ENCODE data around the gene OR2B3. TPM values are rescaled to one million over a fixed set of nuclear protein-coding genes. Genes with fewer than 3 reads are reported as not detected.

Gene OR2B3
- total RNA-seq, 1 experiment from 2014 or later, result not detected

DNA sequence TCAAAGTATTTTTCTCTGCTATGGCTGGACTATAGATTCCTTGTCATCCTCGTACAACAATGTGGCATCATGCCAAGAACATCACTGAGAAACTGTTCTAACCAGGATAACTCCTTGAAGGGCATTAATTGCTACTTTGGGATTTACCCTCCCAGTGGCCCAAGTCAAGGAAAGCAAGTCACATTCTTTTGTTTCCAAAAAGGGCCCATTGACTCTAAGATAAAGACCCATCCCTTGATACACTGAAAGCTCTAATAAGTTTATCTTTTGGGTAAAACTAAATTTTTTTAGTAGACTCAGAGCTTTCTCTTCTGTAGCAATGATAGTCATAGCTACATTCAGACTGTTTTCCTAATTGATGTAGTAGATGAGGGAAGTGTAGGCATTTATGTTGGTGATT is 20.6 kb upstream of the OR2B3 start, which contains the start of gene OR2J3:
Gene OR2J3, plus strand, starts transcription at position 301 of the 400 bp plus-strand sequence. CDS start 3,833 bp downstream, outside the sequence.
- H3K9me3 ChIP-seq, result no peaks in the 10 kb centered on the region
- H3K27ac Mint-ChIP-seq (ENCODE audit: unreplicated experiment), result no peak within 1 kb of the TSS
- H3K4me1 ChIP-seq, result no peaks in the 10 kb centered on the region
- no TSS peak for BruUV-seq (replicated peaks)
- H3K9me3 Mint-ChIP-seq (ENCODE audit: unreplicated experiment), result no peaks in the 10 kb centered on the region
- TF ChIP-seq, protein P1, sequence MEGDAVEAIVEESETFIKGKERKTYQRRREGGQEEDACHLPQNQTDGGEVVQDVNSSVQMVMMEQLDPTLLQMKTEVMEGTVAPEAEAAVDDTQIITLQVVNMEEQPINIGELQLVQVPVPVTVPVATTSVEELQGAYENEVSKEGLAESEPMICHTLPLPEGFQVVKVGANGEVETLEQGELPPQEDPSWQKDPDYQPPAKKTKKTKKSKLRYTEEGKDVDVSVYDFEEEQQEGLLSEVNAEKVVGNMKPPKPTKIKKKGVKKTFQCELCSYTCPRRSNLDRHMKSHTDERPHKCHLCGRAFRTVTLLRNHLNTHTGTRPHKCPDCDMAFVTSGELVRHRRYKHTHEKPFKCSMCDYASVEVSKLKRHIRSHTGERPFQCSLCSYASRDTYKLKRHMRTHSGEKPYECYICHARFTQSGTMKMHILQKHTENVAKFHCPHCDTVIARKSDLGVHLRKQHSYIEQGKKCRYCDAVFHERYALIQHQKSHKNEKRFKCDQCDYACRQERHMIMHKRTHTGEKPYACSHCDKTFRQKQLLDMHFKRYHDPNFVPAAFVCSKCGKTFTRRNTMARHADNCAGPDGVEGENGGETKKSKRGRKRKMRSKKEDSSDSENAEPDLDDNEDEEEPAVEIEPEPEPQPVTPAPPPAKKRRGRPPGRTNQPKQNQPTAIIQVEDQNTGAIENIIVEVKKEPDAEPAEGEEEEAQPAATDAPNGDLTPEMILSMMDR (IDR thresholded peaks at IDR 0.05; ENCODE audit: insufficient read depth in 1 of 2, low read depth in 1 of 2, low read length in 1 of 2, severe bottlenecking in 1 of 2, unreplicated experiment in 1 of 2), result no peak
- ChIA-PET POLR2A (no interaction called here), CTCF (no interaction called here)
- H3K4me3 ChIP-seq (ENCODE audit: low read depth, low read length), result no peak within 1 kb of the TSS
- DNase-seq, result no peak
- H3K27me3 Mint-ChIP-seq (ENCODE audit: insufficient read depth, unreplicated experiment), result peaks cover 3% of the 10 kb centered on the region
- H3K4me1 Mint-ChIP-seq (ENCODE audit: low read depth, unreplicated experiment), result no peaks in the 10 kb centered on the region
- H3K36me3 Mint-ChIP-seq (ENCODE audit: insufficient read depth, unreplicated experiment), result no peaks in the 10 kb centered on the region
- no peak within 1 kb of the TSS for H3K4me3 Mint-ChIP-seq (ENCODE audit: unreplicated experiment)
- H3K27me3 ChIP-seq (replicated peaks; ENCODE audit: control insufficient read depth, insufficient read depth, low read length), result no peaks in the 10 kb centered on the region
- intact Hi-C loops (cut with micrococcal nuclease; ENCODE audit: unreplicated experiment), result no loop called here
- H3K36me3 ChIP-seq (ENCODE audit: control insufficient read depth, insufficient read depth, low read length), result no peaks in the 10 kb centered on the region

DNA sequence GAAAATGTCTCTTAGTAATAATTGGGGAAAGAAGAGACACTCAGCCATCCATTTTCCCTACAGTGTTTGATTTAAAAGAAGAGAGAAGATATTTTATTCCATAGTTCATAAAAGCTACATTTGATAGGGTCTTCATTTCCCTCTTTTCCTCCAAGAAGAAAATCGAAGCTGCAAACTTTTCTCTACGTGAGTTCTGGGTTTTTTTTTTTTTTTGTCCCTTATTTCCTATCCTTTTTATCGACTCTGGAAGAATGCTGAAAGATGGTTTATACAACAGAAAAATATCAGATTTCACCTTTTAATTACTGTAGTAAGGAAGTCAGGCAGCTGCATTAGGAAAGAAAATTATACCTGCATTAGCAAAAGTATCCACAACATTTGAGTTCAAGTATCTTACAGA is 12.1 kb upstream of the OR2B3 start, which contains the start of gene OR2J1:
Gene OR2J1, plus strand, starts transcription at position 301 of the 400 bp plus-strand sequence. CDS start 1,453 bp downstream, outside the sequence.
- H3K4me3 Mint-ChIP-seq (ENCODE audit: unreplicated experiment), result no peak within 1 kb of the TSS

DNA sequence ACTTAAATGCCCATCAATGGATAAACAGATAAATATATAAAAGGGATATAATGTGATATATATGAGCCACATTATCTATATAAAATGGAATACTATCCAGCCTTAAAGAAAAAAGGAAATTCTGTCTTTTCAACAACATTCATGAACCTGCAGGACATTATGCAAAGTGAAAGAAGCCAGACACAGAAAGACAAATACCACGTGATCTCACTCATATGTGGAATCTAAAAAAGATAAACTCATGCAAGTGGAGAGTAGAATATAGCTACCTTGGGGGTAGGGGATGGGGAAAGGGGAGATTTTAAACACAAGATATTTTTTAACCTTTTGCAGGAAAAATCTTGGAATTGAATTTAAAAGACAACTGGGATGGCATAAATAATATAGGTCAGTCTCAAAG is 10.7 kb upstream of the OR2B3 start:
- Histone ChIP-seq H3K27me3 (replicated peaks; ENCODE audit: control insufficient read depth, insufficient read depth, low read length) (no peaks in the 10 kb centered on the region), H3K36me3 (ENCODE audit: control insufficient read depth, insufficient read depth, low read length) (no peaks in the 10 kb centered on the region), H3K4me1 (no peaks in the 10 kb centered on the region), H3K9me3 (no peaks in the 10 kb centered on the region), H3K4me3 (ENCODE audit: low read depth, low read length) (no peak overlapping the region)
- POLR2A ChIA-PET, result no interaction called here
- peaks cover 9% of the 10 kb centered on the region for H3K27me3 Mint-ChIP-seq (ENCODE audit: insufficient read depth, unreplicated experiment)
- CTCF ChIA-PET, result no interaction called here
- H3K4me3 Mint-ChIP-seq (ENCODE audit: unreplicated experiment), result no peak overlapping the region
- no peaks in the 10 kb centered on the region for H3K9me3 Mint-ChIP-seq (ENCODE audit: unreplicated experiment)
- no peak for DNase-seq
- H3K27ac Mint-ChIP-seq (ENCODE audit: unreplicated experiment), result no peak overlapping the region
- intact Hi-C loops (cut with micrococcal nuclease; ENCODE audit: unreplicated experiment), result no loop called here
- TF ChIP-seq, protein P1 (IDR thresholded peaks at IDR 0.05; ENCODE audit: insufficient read depth in 1 of 2, low read depth in 1 of 2, low read length in 1 of 2, severe bottlenecking in 1 of 2, unreplicated experiment in 1 of 2), result no peak
- no TSS peak for BruUV-seq (replicated peaks)
- H3K36me3 Mint-ChIP-seq (ENCODE audit: insufficient read depth, unreplicated experiment), result no peaks in the 10 kb centered on the region
- H3K4me1 Mint-ChIP-seq (ENCODE audit: low read depth, unreplicated experiment), result no peaks in the 10 kb centered on the region

More for the DNA sequence above, 12.1 kb upstream of the OR2B3 start, which contains the start of gene OR2J1:
- Mint-ChIP-seq H3K27ac (ENCODE audit: unreplicated experiment) (no peak within 1 kb of the TSS), H3K36me3 (ENCODE audit: insufficient read depth, unreplicated experiment) (no peaks in the 10 kb centered on the region), H3K9me3 (ENCODE audit: unreplicated experiment) (no peaks in the 10 kb centered on the region), H3K4me1 (ENCODE audit: low read depth, unreplicated experiment) (no peaks in the 10 kb centered on the region), H3K27me3 (ENCODE audit: insufficient read depth, unreplicated experiment) (peaks cover 9% of the 10 kb centered on the region)
- POLR2A ChIA-PET, result no interaction called here
- Histone ChIP-seq H3K4me1 (no peaks in the 10 kb centered on the region), H3K27me3 (replicated peaks; ENCODE audit: control insufficient read depth, insufficient read depth, low read length) (no peaks in the 10 kb centered on the region), H3K4me3 (ENCODE audit: low read depth, low read length) (no peak within 1 kb of the TSS), H3K36me3 (ENCODE audit: control insufficient read depth, insufficient read depth, low read length) (no peaks in the 10 kb centered on the region), H3K9me3 (no peaks in the 10 kb centered on the region)
- no peak for DNase-seq
- TF ChIP-seq, protein P1 (IDR thresholded peaks at IDR 0.05; ENCODE audit: insufficient read depth in 1 of 2, low read depth in 1 of 2, low read length in 1 of 2, severe bottlenecking in 1 of 2, unreplicated experiment in 1 of 2), result no peak
- no TSS peak for BruUV-seq (replicated peaks)
- CTCF ChIA-PET, result no interaction called here
- intact Hi-C loops (cut with micrococcal nuclease; ENCODE audit: unreplicated experiment), result no loop called here

Measured in Caco-2 (cell line).